OCI-LY7 (cell line): ENCODE data around the gene KREMEN1. TPM values are rescaled to one million over a fixed set of nuclear protein-coding genes. Genes with fewer than 3 reads are reported as not detected.

Experiments
- BruUV-seq: library from RNA; stranded (reverse); fragments of 400-500 nt; replicated peaks from 2 replicates; lab custom pipeline; 2021; lab: Mats Ljungman, UMichigan
- CTCF ChIA-PET: fragments of 300-600 bp; sonication (Branson Sonifier 250); formaldehyde crosslinking; loops from one replicate; lab custom pipeline; 2022; ENCODE audit warnings: antibody characterized with exemption; ENCODE audit not compliant: unreplicated experiment; lab: Charles Lee
- POLR2A ChIA-PET: fragments of 300-600 bp; sonication (Branson Sonifier 250); formaldehyde crosslinking; loops from one replicate; lab custom pipeline; 2022; ENCODE audit warnings: antibody characterized with exemption; lab: Charles Lee
- DNase-seq: peaks from one replicate; pipeline ENCODE4 v3.0.0-alpha.2; 2015; ENCODE audit warnings: low spot score
- H2AFZ ChIP-seq: fragments of 200-600 bp; sonication (generic), shearing (Covaris generic); 2 replicates; pipeline ENCODE4 v1.6.1; 2014; ENCODE audit warnings: mild to moderate bottlenecking, antibody characterized with exemption, low read length, moderate library complexity
- H3K27ac ChIP-seq: fragments of 200-600 bp; sonication (generic); 2 replicates; pipeline ENCODE4 v1.5.1; 2014; ENCODE audit warnings: mixed run types, low read depth, mild to moderate bottlenecking, moderate library complexity, low read length, inconsistent platforms; ENCODE audit not compliant: poor library complexity, severe bottlenecking
- H3K36me3 ChIP-seq: fragments of 200-600 bp; sonication (generic); 2 replicates; pipeline ENCODE4 v1.6.1; 2014; ENCODE audit warnings: mild to moderate bottlenecking, antibody characterized with exemption, low read length, moderate library complexity, mixed read lengths; ENCODE audit not compliant: insufficient read depth
- H3K4me1 ChIP-seq: fragments of 200-600 bp; sonication (generic); 2 replicates; pipeline ENCODE4 v1.5.1; 2014; ENCODE audit warnings: mild to moderate bottlenecking, low read length; ENCODE audit not compliant: insufficient read depth, poor library complexity, severe bottlenecking
- H3K4me2 ChIP-seq: fragments of 200-600 bp; sonication (generic); 2 replicates; pipeline ENCODE4 v1.6.1; 2014; ENCODE audit warnings: mild to moderate bottlenecking, low read length
- H3K4me3 ChIP-seq: fragments of 200-600 bp; sonication (generic); 2 replicates; pipeline ENCODE4 v1.5.1; 2014; ENCODE audit warnings: mild to moderate bottlenecking, low read depth, low read length; ENCODE audit not compliant: poor library complexity, severe bottlenecking
- H3K79me2 ChIP-seq: fragments of 200-600 bp; sonication (generic); 2 replicates; pipeline ENCODE4 v1.6.1; 2016; ENCODE audit warnings: low read depth, mild to moderate bottlenecking, low read length, moderate library complexity, mixed read lengths; ENCODE audit not compliant: insufficient read depth
- H3K9me2 ChIP-seq: fragments of 200-600 bp; sonication (generic); 2 replicates; pipeline ENCODE4 v1.6.1; 2016; ENCODE audit warnings: mild to moderate bottlenecking, low read length, mixed read lengths; ENCODE audit not compliant: insufficient read depth
- H3K9me3 ChIP-seq: fragments of 200-600 bp; sonication (generic); 2 replicates; pipeline ENCODE4 v1.6.1; 2014; ENCODE audit warnings: mild to moderate bottlenecking, mixed run types, low read length, mixed read lengths
- H4K20me1 ChIP-seq: fragments of 200-600 bp; sonication (generic); 2 replicates; pipeline ENCODE4 v1.6.1; 2014; ENCODE audit warnings: mild to moderate bottlenecking, antibody characterized with exemption, low read length, moderate library complexity, mixed read lengths; ENCODE audit not compliant: insufficient read depth
- CTCF ChIP-seq: fragments of 200-600 bp; sonication (generic); conservative IDR thresholded peaks from 2 replicates; pipeline ENCODE4 v1.5.1; 2014; ENCODE audit warnings: mild to moderate bottlenecking, antibody characterized with exemption, low read length, moderate library complexity, mixed read lengths
- EZH2phosphoT487 ChIP-seq: fragments of 200-600 bp; sonication (generic); IDR thresholded peaks from 2 replicates; pipeline ENCODE4 v1.6.1; 2018; ENCODE audit warnings: low read depth, borderline replicate concordance, mild to moderate bottlenecking, mixed run types, antibody characterized with exemption, low read length, moderate library complexity, mixed read lengths
- intact Hi-C: fragments of 100-400 bp; cut with micrococcal nuclease; formaldehyde crosslinking; loops from one replicate; pipeline ENCODE4 v1.10.0; 2022; ENCODE audit not compliant: unreplicated experiment
- total RNA-seq, 2 experiments: library from RNA; depleted of rRNA in 1 of 2; stranded (reverse); fragments of >200 nt in 1 of 2; shearing (Covaris generic) in 1 of 2; gene quantifications; 2 replicates each; pipeline ENCODE4 v1.2.3, GENCODE V29; 2014 to 2022

The KREMEN1 gene
- total RNA-seq, 2 experiments from 2014 or later: not detected

- Histone ChIP-seq H4K20me1 (no peaks in the 10 kb centered on the region), H3K9me3 (no peaks in the 10 kb centered on the region), H3K27ac (no peak overlapping the region), H3K4me2 (no peak overlapping the region), H3K9me2 (no peaks in the 10 kb centered on the region), H3K4me1 (peaks cover 5% of the 10 kb centered on the region), H3K36me3 (no peaks in the 10 kb centered on the region), H2AFZ (no peak overlapping the region), H3K4me3 (no peak overlapping the region), H3K79me2 (no peaks in the 10 kb centered on the region)
- POLR2A ChIA-PET: no interaction called here
- TF ChIP-seq CTCF (no peak), EZH2phosphoT487 (no peak)
- DNase-seq: no peak
- intact Hi-C loops: no loop called here
- BruUV-seq: no TSS peak
- CTCF ChIA-PET: no interaction called here
Measured at GRCh38 chr22:29166180-29166579, 93.3 kb downstream of the KREMEN1 start.

- Histone ChIP-seq H3K27ac (no peak overlapping the region), H3K79me2 (no peaks in the 10 kb centered on the region), H3K4me2 (no peak overlapping the region), H3K4me1 (peaks cover 5% of the 10 kb centered on the region), H3K4me3 (no peak overlapping the region), H3K9me3 (no peaks in the 10 kb centered on the region), H2AFZ (no peak overlapping the region), H4K20me1 (no peaks in the 10 kb centered on the region), H3K36me3 (no peaks in the 10 kb centered on the region), H3K9me2 (no peaks in the 10 kb centered on the region)
- TF ChIP-seq EZH2phosphoT487 (no peak), CTCF (no peak)
- DNase-seq: peak; percentile 55
- ChIA-PET CTCF (no interaction called here), POLR2A (interaction anchor here (0.7 kb wide), 1 partner anchor 9 kb away, joined by 6 read pairs; no protein-coding TSS in a partner anchor)
- intact Hi-C loops: no loop called here
- BruUV-seq: no TSS peak
Measured at GRCh38 chr22:29167032-29167911, 94.4 kb downstream of the KREMEN1 start.

GRCh38 chr22:29171721-29172120, 98.9 kb downstream of the KREMEN1 start:
- 0 out of 2 replicates have a peak, but pooled peaks cover 6% of the 10 kb centered on the region for H3K9me3 ChIP-seq
- BruUV-seq: no TSS peak
- H4K20me1 ChIP-seq: no peaks in the 10 kb centered on the region
- no peaks in the 10 kb centered on the region for H3K79me2 ChIP-seq
- H3K27ac ChIP-seq: no peak overlapping the region
- TF ChIP-seq CTCF: no peak
- no peak for TF ChIP-seq EZH2phosphoT487
- CTCF ChIA-PET: no interaction called here
- H3K4me2 ChIP-seq: no peak overlapping the region
- intact Hi-C loops: no loop called here
- POLR2A ChIA-PET: no interaction called here
- H3K4me3 ChIP-seq: no peak overlapping the region
- H2AFZ ChIP-seq: no peak overlapping the region
- no peak for DNase-seq
- H3K36me3 ChIP-seq: no peaks in the 10 kb centered on the region
- no peaks in the 10 kb centered on the region for H3K9me2 ChIP-seq
- peaks cover 5% of the 10 kb centered on the region for H3K4me1 ChIP-seq
